Measurements from ENCODE around the gene SH3GL2. TPM values are rescaled to one million over a fixed set of nuclear protein-coding genes. Genes with fewer than 3 reads are reported as not detected.

SH3GL2 gene
- total and polyA plus RNA-seq, 10 donors = 0.02 TPM; not detected in 9

- WGBS, 5 donors = 0 to 17% (median 8%) methylated on average over 1 of the region's 1 CpG
- Histone ChIP-seq H3K36me3 (no peaks in the 10 kb centered on the region), H3K27me3 (replicated peaks in 1 of 7) (no peaks in the 10 kb centered on the region), H3K9me3 (peaks cover 0 to 6% (median 0%) of the 10 kb centered on the region in 8 donors), H3K4me1 (no peaks in the 10 kb centered on the region), H3K4me3 (no peak overlapping the region), H3K27ac (no peak overlapping the region)
- intact Hi-C loops (cut with DNase I; ENCODE audit: low total_unique reads) = no loop called here
- DNase-seq = no peak
- TF ChIP-seq CTCF (IDR thresholded peaks at IDR 0.05 in 8 of 11, conservative IDR thresholded peaks at IDR 0.05 in 3 of 11) (no peak), POLR2AphosphoS5 (IDR thresholded peaks at IDR 0.05) (no peak), POLR2A (IDR thresholded peaks at IDR 0.05) (no peak)
These were observed 245.9 kb downstream of the SH3GL2 start for GRCh38 chr9:17824616-17825264.

GRCh38 chr9:17825265-17825659 lies 246.4 kb downstream of the SH3GL2 start:
- no peak for TF ChIP-seq POLR2A (IDR thresholded peaks at IDR 0.05)
- TF ChIP-seq POLR2AphosphoS5 (IDR thresholded peaks at IDR 0.05) = no peak
- no peak for DNase-seq
- no peaks in the 10 kb centered on the region for H3K36me3 ChIP-seq
- H3K27me3 ChIP-seq (replicated peaks in 1 of 7) = no peaks in the 10 kb centered on the region
- 89 to 100% (median 95%) methylated on average over 1 of the region's 1 CpG for WGBS, 5 donors
- no peaks in the 10 kb centered on the region for H3K4me1 ChIP-seq
- intact Hi-C loops (cut with DNase I; ENCODE audit: low total_unique reads) = no loop called here
- no peak overlapping the region for H3K4me3 ChIP-seq
- H3K27ac ChIP-seq = no peak overlapping the region
- H3K9me3 ChIP-seq = peaks cover 0 to 2% (median 0%) of the 10 kb centered on the region in 8 donors

GRCh38 chr9:17829064-17829463 lies 250.2 kb downstream of the SH3GL2 start:
- TF ChIP-seq POLR2A (IDR thresholded peaks at IDR 0.05) (no peak), POLR2AphosphoS5 (IDR thresholded peaks at IDR 0.05) (no peak), CTCF (IDR thresholded peaks at IDR 0.05 in 8 of 11, conservative IDR thresholded peaks at IDR 0.05 in 3 of 11) (no peak)
- Histone ChIP-seq H3K27ac (no peak overlapping the region), H3K9me3 (no peaks in the 10 kb centered on the region), H3K27me3 (replicated peaks in 1 of 7) (no peaks in the 10 kb centered on the region), H3K36me3 (no peaks in the 10 kb centered on the region), H3K4me1 (no peaks in the 10 kb centered on the region), H3K4me3 (no peak overlapping the region)
- intact Hi-C loops (cut with DNase I; ENCODE audit: low total_unique reads) = no loop called here
- DNase-seq = no peak

GRCh38 chr9:17829812-17830385 lies 251.0 kb downstream of the SH3GL2 start:
- Histone ChIP-seq H3K4me1 (no peaks in the 10 kb centered on the region), H3K27ac (no peak overlapping the region), H3K9me3 (no peaks in the 10 kb centered on the region), H3K36me3 (no peaks in the 10 kb centered on the region), H3K27me3 (replicated peaks in 1 of 7) (no peaks in the 10 kb centered on the region), H3K4me3 (no peak overlapping the region)
- TF ChIP-seq POLR2A (IDR thresholded peaks at IDR 0.05) = no peak
- no peak for TF ChIP-seq POLR2AphosphoS5 (IDR thresholded peaks at IDR 0.05)
- no peak for TF ChIP-seq CTCF (IDR thresholded peaks at IDR 0.05 in 8 of 11, conservative IDR thresholded peaks at IDR 0.05 in 3 of 11)
- intact Hi-C loops (cut with DNase I; ENCODE audit: low total_unique reads) = no loop called here
- WGBS, 5 donors = 63 to 84% (median 78%) methylated on average over 3 to 4 of the region's 4 CpGs
- DNase-seq = no peak
